Endodermal cell (in vitro differentiated cells): Measurements from ENCODE around the gene NLRP14. TPM values are rescaled to one million over a fixed set of nuclear protein-coding genes. Genes with fewer than 3 reads are reported as not detected.

Source experiments
- DNase-seq: peaks from one replicate; pipeline ENCODE4 v3.0.0-alpha.2; 2017
- H3K27ac ChIP-seq: 2 replicates; pipeline ENCODE4 v1.5.1; 2013; ENCODE audit warnings: mild to moderate bottlenecking, low read depth, low read length, moderate library complexity
- H3K27me3 ChIP-seq: 2 replicates; pipeline ENCODE4 v1.6.1; 2013; ENCODE audit warnings: mild to moderate bottlenecking, low read length, moderate library complexity; ENCODE audit not compliant: insufficient read depth, control insufficient read depth, poor library complexity, severe bottlenecking
- H3K36me3 ChIP-seq: 2 replicates; pipeline ENCODE4 v1.7.0; 2013; ENCODE audit warnings: mild to moderate bottlenecking, low read length, moderate library complexity; ENCODE audit not compliant: control insufficient read depth, insufficient read depth
- H3K4me1 ChIP-seq: one replicate; pipeline ENCODE4 v1.7.0; 2013; ENCODE audit warnings: low read length; ENCODE audit not compliant: control insufficient read depth, insufficient read depth
- H3K4me3 ChIP-seq: 2 replicates; pipeline ENCODE4 v1.5.1; 2013; ENCODE audit warnings: mild to moderate bottlenecking, low read length, moderate library complexity
- H3K9ac ChIP-seq: 2 replicates; pipeline ENCODE4 v1.6.1; 2013; ENCODE audit warnings: mild to moderate bottlenecking, low read length, moderate library complexity; ENCODE audit not compliant: poor library complexity, severe bottlenecking; ENCODE audit errors: extremely low read depth
- H3K9me3 ChIP-seq: 2 replicates; pipeline ENCODE4 v1.6.1; 2013; ENCODE audit warnings: mild to moderate bottlenecking, low read length, moderate library complexity; ENCODE audit not compliant: control insufficient read depth
- H3K27ac Mint-ChIP-seq: 2 replicates; pipeline ENCODE4 v1.8.0; 2020; ENCODE audit warnings: mixed read lengths
- H3K27me3 Mint-ChIP-seq: 2 replicates; pipeline ENCODE4 v1.8.0; 2021; ENCODE audit warnings: mild to moderate bottlenecking, mixed read lengths; ENCODE audit not compliant: insufficient read depth
- H3K36me3 Mint-ChIP-seq: 2 replicates; pipeline ENCODE4 v1.8.0; 2020; ENCODE audit warnings: low read depth, mixed read lengths
- H3K4me1 Mint-ChIP-seq: 2 replicates; pipeline ENCODE4 v1.8.0; 2020; ENCODE audit warnings: mixed read lengths
- H3K4me3 Mint-ChIP-seq: 2 replicates; pipeline ENCODE4 v1.8.0; 2020; ENCODE audit warnings: mild to moderate bottlenecking, moderate library complexity, mixed read lengths
- H3K9me3 Mint-ChIP-seq: 2 replicates; pipeline ENCODE4 v1.8.0; 2020; ENCODE audit warnings: mild to moderate bottlenecking, mixed read lengths
- CTCF ChIP-seq: fragments of 200-600 bp; sonication (generic); conservative IDR thresholded peaks from 2 replicates; pipeline ENCODE4 v1.5.0; 2021; ENCODE audit warnings: antibody characterized with exemption, mild to moderate bottlenecking
- WGBS, 2 experiments: methylation state at CpG; one replicate each; pipeline versions ENCODE4 v1.1.5 to v1.1.7; 2013; ENCODE audit warnings: missing lambda C conversion rate in 2 of 2, mixed read lengths in 1 of 2; ENCODE audit not compliant: insufficient coverage in 1 of 2, insufficient read length in 1 of 2; 5-methylcytosine and 5-hydroxymethylcytosine counted together
- total RNA-seq, 2 donors: library from RNA; stranded (reverse); fragmentation: NEBNext Ultra II Directional in 1 of 2; extraction: Animal tissue kit (Norgen Biotek cat#: 25700) in 1 of 2; gene quantifications; 2 replicates in 1 of 2; 3 replicates in 1 of 2; pipeline ENCODE4 v1.2.1, GENCODE V29; 2021

Gene NLRP14
- total RNA-seq, 2 donors from 2014 or later, result 0.33 to 0.66 TPM

- peaks cover 11% of the 10 kb centered on the region for H3K27me3 ChIP-seq
- no peak overlapping the region for H3K27ac Mint-ChIP-seq
- no peak overlapping the region for H3K9ac ChIP-seq
- no peak overlapping the region for H3K27ac ChIP-seq
- no peak overlapping the region for H3K4me3 Mint-ChIP-seq
- no peaks in the 10 kb centered on the region for H3K9me3 ChIP-seq
- no peaks in the 10 kb centered on the region for H3K36me3 Mint-ChIP-seq
- H3K9me3 Mint-ChIP-seq, result no peaks in the 10 kb centered on the region
- peaks cover 16% of the 10 kb centered on the region for H3K27me3 Mint-ChIP-seq
- no peak for DNase-seq
- H3K36me3 ChIP-seq, result no peaks in the 10 kb centered on the region
- H3K4me1 ChIP-seq, result no peaks in the 10 kb centered on the region
- TF ChIP-seq CTCF, result no peak
- 90 to 92% methylated on average over 11 to 16 of the region's 16 CpGs for WGBS, 2 experiments
- H3K4me1 Mint-ChIP-seq, result no peaks in the 10 kb centered on the region
- no peak overlapping the region for H3K4me3 ChIP-seq
These were observed 10.6 kb downstream of the NLRP14 start for GRCh38 chr11:7030836-7031235.

GRCh38 chr11:7031471-7031871 is 11.2 kb downstream of the NLRP14 start:
- WGBS, 2 experiments, result 84 to 87% methylated on average over 6 to 11 of the region's 11 CpGs
- no peaks in the 10 kb centered on the region for H3K36me3 Mint-ChIP-seq
- no peaks in the 10 kb centered on the region for H3K9me3 ChIP-seq
- no peak overlapping the region for H3K9ac ChIP-seq
- no peaks in the 10 kb centered on the region for H3K4me1 ChIP-seq
- H3K27me3 Mint-ChIP-seq, result peaks cover 15% of the 10 kb centered on the region
- DNase-seq, result no peak
- H3K4me3 Mint-ChIP-seq, result no peak overlapping the region
- H3K9me3 Mint-ChIP-seq, result no peaks in the 10 kb centered on the region
- H3K4me1 Mint-ChIP-seq, result no peaks in the 10 kb centered on the region
- no peak overlapping the region for H3K27ac ChIP-seq
- no peaks in the 10 kb centered on the region for H3K36me3 ChIP-seq
- H3K4me3 ChIP-seq, result no peak overlapping the region
- TF ChIP-seq CTCF, result no peak
- no peak overlapping the region for H3K27ac Mint-ChIP-seq
- H3K27me3 ChIP-seq, result peaks cover 14% of the 10 kb centered on the region

- Histone ChIP-seq H3K27me3 (peaks cover 26% of the 10 kb centered on the region), H3K4me3 (no peak overlapping the region), H3K9ac (no peak overlapping the region), H3K4me1 (no peaks in the 10 kb centered on the region), H3K9me3 (no peaks in the 10 kb centered on the region), H3K36me3 (no peaks in the 10 kb centered on the region), H3K27ac (no peak overlapping the region)
- Mint-ChIP-seq H3K4me1 (no peaks in the 10 kb centered on the region), H3K4me3 (no peak overlapping the region), H3K36me3 (no peaks in the 10 kb centered on the region), H3K9me3 (no peaks in the 10 kb centered on the region), H3K27me3 (peaks cover 15% of the 10 kb centered on the region), H3K27ac (no peak overlapping the region)
- no peak for TF ChIP-seq CTCF
- DNase-seq, result no peak
- WGBS, 2 experiments, result 80% methylated on average over 1 of the region's 1 CpG; no CpG with 5 or more reads in 1 of the 2 experiments
These were observed 12.4 kb downstream of the NLRP14 start for GRCh38 chr11:7032692-7033091.
